Mesodermal cell (in vitro differentiated cells): ENCODE data around the gene OR1L8. TPM values are rescaled to one million over a fixed set of nuclear protein-coding genes. Genes with fewer than 3 reads are reported as not detected.
"Not testable (repeated sequence)": the region's sequence is repeated elsewhere in the genome, so short reads cannot be mapped to it uniquely, and the experiment has no call there.

ENCODE experiments used
- H3K27ac ChIP-seq: 2 replicates; pipeline ENCODE4 v1.7.0; 2013; ENCODE audit warnings: mild to moderate bottlenecking, low read depth, low read length, moderate library complexity; ENCODE audit not compliant: severe bottlenecking
- H3K36me3 ChIP-seq: 2 replicates; pipeline ENCODE4 v1.7.1; 2013; ENCODE audit warnings: mild to moderate bottlenecking, low read length, moderate library complexity; ENCODE audit not compliant: control insufficient read depth, insufficient read depth
- H3K4me1 ChIP-seq: one replicate; pipeline ENCODE4 v1.7.1; 2013; ENCODE audit warnings: mild to moderate bottlenecking, low read length; ENCODE audit not compliant: insufficient read depth, control insufficient read depth, poor library complexity, severe bottlenecking
- H3K4me3 ChIP-seq: 2 replicates; pipeline ENCODE4 v1.7.0; 2013; ENCODE audit warnings: low read length, control low read depth, mild to moderate bottlenecking; ENCODE audit not compliant: insufficient read depth, poor library complexity, severe bottlenecking; ENCODE audit errors: extremely low read depth
- H3K9me3 ChIP-seq: 2 replicates; pipeline ENCODE4 v1.7.1; 2013; ENCODE audit warnings: mild to moderate bottlenecking, low read length, moderate library complexity; ENCODE audit not compliant: control insufficient read depth
- WGBS, 2 experiments: methylation state at CpG; one replicate each; pipeline ENCODE4 v1.1.5; 2013; ENCODE audit warnings: missing lambda C conversion rate in 2 of 2; ENCODE audit not compliant: insufficient coverage in 2 of 2; 5-methylcytosine and 5-hydroxymethylcytosine counted together
- polyA plus RNA-seq, 2 experiments: library from polyadenylated mRNA; stranded (reverse); fragments of 50-300 nt; gene quantifications; one replicate each; pipeline ENCODE4 v1.2.3, GENCODE V29; 2013

Gene OR1L8, protein sequence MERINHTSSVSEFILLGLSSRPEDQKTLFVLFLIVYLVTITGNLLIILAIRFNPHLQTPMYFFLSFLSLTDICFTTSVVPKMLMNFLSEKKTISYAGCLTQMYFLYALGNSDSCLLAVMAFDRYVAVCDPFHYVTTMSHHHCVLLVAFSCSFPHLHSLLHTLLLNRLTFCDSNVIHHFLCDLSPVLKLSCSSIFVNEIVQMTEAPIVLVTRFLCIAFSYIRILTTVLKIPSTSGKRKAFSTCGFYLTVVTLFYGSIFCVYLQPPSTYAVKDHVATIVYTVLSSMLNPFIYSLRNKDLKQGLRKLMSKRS
- not detected for polyA plus RNA-seq (2013, experiment 1 of 2)
- polyA plus RNA-seq (2013, experiment 2 of 2), result not detected

- H3K4me1 ChIP-seq, H3K4me3 ChIP-seq, H3K9me3 ChIP-seq, H3K36me3 ChIP-seq, H3K27ac ChIP-seq: not testable (repeated sequence)
- WGBS, 2 experiments, result 87 to 90% methylated on average over 6 to 7 of the region's 8 CpGs
These were observed at the start of gene OR1L8 for GRCh38 chr9:122583284-122583683. Gene OR1L8 (minus strand): TSS chr9:122583384. CDS start chr9:122568477, 14,907 bp downstream.

DNA sequence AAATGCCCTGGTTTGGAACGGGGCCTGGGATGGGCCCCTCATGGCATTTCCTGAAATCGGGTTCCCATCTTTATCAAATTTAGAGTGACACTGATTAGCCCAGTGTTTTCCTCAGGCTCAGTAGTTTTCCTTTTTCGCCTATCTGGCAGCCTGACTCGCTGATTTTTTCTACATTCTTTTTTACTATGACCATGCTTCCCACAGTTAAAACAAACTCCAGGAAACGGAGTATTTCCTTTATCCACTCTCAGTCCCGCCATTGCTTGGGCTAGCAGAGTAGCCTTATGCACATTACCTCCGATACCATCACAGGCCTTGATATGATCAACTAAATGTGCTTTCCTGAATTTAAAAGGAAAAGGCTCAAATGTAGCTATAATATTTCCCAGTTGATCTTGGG, 36.8 kb upstream of the OR1L8 start:
- no peaks in the 10 kb centered on the region for H3K36me3 ChIP-seq
- H3K27ac ChIP-seq, result no peak overlapping the region
- H3K4me1 ChIP-seq, result no peaks in the 10 kb centered on the region
- H3K9me3 ChIP-seq, result no peaks in the 10 kb centered on the region
- H3K4me3 ChIP-seq, result no peak overlapping the region
- WGBS, 2 experiments, result 61 to 63% methylated on average over 5 to 7 of the region's 7 CpGs

- Histone ChIP-seq H3K36me3 (no peaks in the 10 kb centered on the region), H3K27ac (no peak within 1 kb of the TSS), H3K4me3 (no peak within 1 kb of the TSS), H3K9me3 (no peaks in the 10 kb centered on the region), H3K4me1 (no peaks in the 10 kb centered on the region)
- no CpG with 5 or more reads among the region's 1 CpG for WGBS, 2 experiments
These were observed 31.2 kb upstream of the OR1L8 start, which contains the start of gene OR1Q1 for GRCh38 chr9:122614362-122614761. Gene OR1Q1 (plus strand): TSS chr9:122614738. CDS start chr9:122614738, 0 bp downstream.

DNA sequence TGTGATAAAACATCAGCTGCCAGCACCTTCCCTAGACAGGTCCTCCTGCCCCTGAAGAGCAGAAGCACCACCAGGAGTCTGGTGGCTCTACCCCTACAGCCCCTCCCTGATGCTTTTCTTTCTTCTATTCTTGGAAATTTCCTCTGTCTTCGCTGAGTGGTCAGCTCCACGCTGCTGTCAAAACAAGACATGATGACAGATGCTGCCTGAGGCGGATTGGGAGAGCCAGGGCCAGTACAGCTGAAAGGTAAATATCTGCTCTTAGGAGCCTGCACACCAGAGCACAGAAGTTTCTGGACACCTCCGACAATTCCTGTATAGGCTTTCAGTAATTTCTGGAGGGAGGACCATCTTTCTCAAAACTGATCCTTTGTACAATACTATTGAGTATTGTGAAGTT, 26.6 kb upstream of the OR1L8 start:
- no peaks in the 10 kb centered on the region for H3K9me3 ChIP-seq
- no peaks in the 10 kb centered on the region for H3K4me1 ChIP-seq
- H3K36me3 ChIP-seq, result no peaks in the 10 kb centered on the region
- no peak overlapping the region for H3K4me3 ChIP-seq
- 50 to 64% methylated on average over 1 to 3 of the region's 4 CpGs for WGBS, 2 experiments
- no peak overlapping the region for H3K27ac ChIP-seq

DNA sequence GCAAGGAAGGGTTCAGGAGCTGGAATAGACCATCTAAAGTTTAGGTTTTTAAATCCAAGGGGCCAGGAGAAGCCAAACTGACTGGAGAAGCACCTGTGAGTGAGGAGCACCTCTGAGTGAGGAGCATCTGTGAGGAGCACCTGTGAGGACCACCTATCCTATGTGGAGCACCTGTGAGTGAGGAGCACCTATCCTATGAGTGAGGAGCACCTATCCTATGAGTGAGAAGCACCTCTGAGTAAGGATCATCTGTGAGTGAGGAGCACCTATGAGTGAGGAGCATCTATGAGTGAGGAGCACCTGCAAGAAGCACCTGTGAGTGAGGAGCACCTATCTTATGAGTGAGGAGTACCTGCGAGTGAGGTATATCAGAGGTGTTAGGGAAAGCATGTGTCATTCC, 23.4 kb upstream of the OR1L8 start:
- H3K27ac ChIP-seq, result no peak overlapping the region
- no peaks in the 10 kb centered on the region for H3K36me3 ChIP-seq
- no peaks in the 10 kb centered on the region for H3K4me1 ChIP-seq
- WGBS, 2 experiments, result 43 to 67% methylated on average over 1 of the region's 1 CpG
- no peak overlapping the region for H3K4me3 ChIP-seq
- peaks cover 18% of the 10 kb centered on the region for H3K9me3 ChIP-seq

DNA sequence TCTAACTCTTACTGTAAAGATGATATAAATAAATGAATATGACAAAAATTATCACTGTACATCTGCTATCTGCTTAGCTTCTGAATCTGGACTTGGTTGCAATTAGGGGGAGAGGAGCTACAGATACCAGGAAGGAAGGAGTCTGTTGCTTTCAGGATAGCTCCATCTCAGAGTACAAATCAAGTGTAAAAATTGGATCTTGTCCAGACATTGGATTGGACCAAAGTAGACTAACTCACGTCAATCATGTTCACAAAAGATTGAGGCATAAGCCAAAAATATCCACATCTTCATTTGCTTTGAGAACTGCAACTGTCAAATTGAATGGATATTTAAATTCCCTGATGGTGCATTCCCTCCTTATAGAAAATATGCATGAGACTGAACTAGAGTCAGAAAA, 22.5 kb upstream of the OR1L8 start:
- H3K27ac ChIP-seq, result no peak overlapping the region
- WGBS, 2 experiments, result 50% methylated on average over 1 of the region's 1 CpG; no CpG with 5 or more reads in 1 of the 2 experiments

GRCh38 chr9:122580360-122580759, 2.8 kb downstream of the OR1L8 start:
- Histone ChIP-seq H3K4me3 (no peak overlapping the region), H3K36me3 (no peaks in the 10 kb centered on the region), H3K4me1 (no peaks in the 10 kb centered on the region), H3K27ac (no peak overlapping the region), H3K9me3 (peaks cover 3% of the 10 kb centered on the region)
- WGBS, 2 experiments, result 71 to 100% methylated on average over 1 of the region's 3 CpGs

More for the DNA sequence above, 22.5 kb upstream of the OR1L8 start:
- H3K4me1 ChIP-seq, result no peaks in the 10 kb centered on the region
- H3K36me3 ChIP-seq, result no peaks in the 10 kb centered on the region
- H3K9me3 ChIP-seq, result peaks cover 18% of the 10 kb centered on the region
- H3K4me3 ChIP-seq, result no peak overlapping the region

GRCh38 chr9:122579874-122580273, 3.3 kb downstream of the OR1L8 start:
- Histone ChIP-seq H3K27ac (no peak overlapping the region), H3K9me3 (peaks cover 3% of the 10 kb centered on the region), H3K4me1 (no peaks in the 10 kb centered on the region), H3K36me3 (no peaks in the 10 kb centered on the region), H3K4me3 (no peak overlapping the region)
- WGBS, 2 experiments, result no CpG with 5 or more reads among the region's 5 CpGs

DNA sequence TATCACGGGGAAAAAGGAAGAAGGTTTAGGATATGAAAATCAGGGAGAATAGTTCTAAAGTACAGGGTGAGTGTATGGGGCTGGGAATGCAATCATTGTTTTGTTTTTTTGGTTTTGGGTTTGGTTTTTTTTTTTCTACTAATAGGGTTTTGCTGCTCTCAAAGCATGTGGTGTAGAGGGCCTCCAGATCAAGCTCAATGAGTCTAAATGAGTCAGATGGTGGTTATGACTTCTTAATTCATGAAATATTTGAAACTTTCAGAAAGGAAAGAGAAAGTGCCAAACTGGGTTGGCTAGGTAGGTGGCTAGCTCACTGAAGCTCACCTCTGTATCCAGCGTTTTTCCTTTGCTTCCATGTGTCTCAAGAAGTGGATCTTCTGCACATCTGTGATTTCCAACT, 10.7 kb downstream of the OR1L8 start:
- 45 to 48% methylated on average over 2 of the region's 2 CpGs for WGBS, 2 experiments
- H3K4me1 ChIP-seq, result no peaks in the 10 kb centered on the region
- no peak overlapping the region for H3K4me3 ChIP-seq
- H3K27ac ChIP-seq, result no peak overlapping the region
- H3K9me3 ChIP-seq, result peaks cover 14% of the 10 kb centered on the region
- no peaks in the 10 kb centered on the region for H3K36me3 ChIP-seq

GRCh38 chr9:122567901-122568300, 15.3 kb downstream of the OR1L8 start:
- peaks cover 9% of the 10 kb centered on the region for H3K9me3 ChIP-seq
- H3K27ac ChIP-seq, result no peak overlapping the region
- H3K36me3 ChIP-seq, result no peaks in the 10 kb centered on the region
- WGBS, 2 experiments, result 79 to 84% methylated on average over 4 of the region's 4 CpGs
- no peaks in the 10 kb centered on the region for H3K4me1 ChIP-seq
- no peak overlapping the region for H3K4me3 ChIP-seq

DNA sequence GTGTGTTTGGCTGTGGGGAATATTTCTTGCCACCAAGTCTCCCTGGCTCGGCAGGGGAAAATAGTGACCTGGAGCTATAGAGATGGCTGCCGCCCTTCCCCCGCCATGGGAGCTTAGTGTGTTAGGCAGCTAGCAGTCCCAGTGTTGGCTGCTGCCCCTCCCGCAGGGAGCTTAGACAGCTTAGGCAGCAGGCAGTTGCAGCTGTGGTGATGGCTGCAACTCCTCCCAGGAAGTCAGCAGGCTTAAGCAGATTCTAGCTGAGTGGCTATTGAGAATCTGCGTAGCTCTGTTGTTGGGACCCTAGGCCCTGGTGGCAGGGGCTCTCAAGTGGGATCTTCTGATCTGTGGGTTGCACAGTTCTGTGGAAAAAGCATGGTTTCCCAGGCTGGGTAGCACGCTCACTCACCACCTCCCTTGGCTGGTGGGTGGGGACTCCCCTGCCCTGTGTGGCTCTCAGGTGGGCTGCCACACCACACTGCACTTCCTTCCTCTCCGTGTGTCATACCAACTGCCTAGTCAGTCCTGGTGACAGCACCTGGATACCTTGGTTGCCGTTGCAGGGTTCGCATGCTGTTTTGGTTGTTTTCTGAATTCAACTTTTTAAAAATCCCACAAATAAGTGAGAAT, 20.9 kb downstream of the OR1L8 start:
- H3K4me3 ChIP-seq, result no peak overlapping the region
- 56 to 62% methylated on average over 5 to 8 of the region's 9 CpGs for WGBS, 2 experiments

More for the DNA sequence above, 20.9 kb downstream of the OR1L8 start:
- peaks cover 5% of the 10 kb centered on the region for H3K9me3 ChIP-seq
- no peaks in the 10 kb centered on the region for H3K4me1 ChIP-seq
- H3K36me3 ChIP-seq, result no peaks in the 10 kb centered on the region
- H3K27ac ChIP-seq, result no peak overlapping the region
